GM13977 (cell line): Measurements from ENCODE around the gene GPR180.

Source experiments
- DNase-seq: peaks from one replicate; pipeline ENCODE4 v3.0.0; 2012; ENCODE audit warnings: low spot score
- in situ Hi-C: fragments of 300-500 bp; cut with MboI; formaldehyde crosslinking; loops from one replicate; pipeline ENCODE4 v1.12.0; 2022; ENCODE audit warnings: low sequenced_read_pairs, low pct_unique_long_range_greater_than_20kb, mixed read lengths, inconsistent platforms; ENCODE audit not compliant: unreplicated experiment
- TF ChIP-seq, protein P1 (sequence below): IDR thresholded peaks from 2 replicates; pipeline ENCODE4 v1.5.1; 2012; ENCODE audit warnings: mild to moderate bottlenecking, control low read depth; ENCODE audit not compliant: insufficient read depth; ENCODE audit errors: extremely low read depth, missing control alignments

The GPR180 gene

DNA sequence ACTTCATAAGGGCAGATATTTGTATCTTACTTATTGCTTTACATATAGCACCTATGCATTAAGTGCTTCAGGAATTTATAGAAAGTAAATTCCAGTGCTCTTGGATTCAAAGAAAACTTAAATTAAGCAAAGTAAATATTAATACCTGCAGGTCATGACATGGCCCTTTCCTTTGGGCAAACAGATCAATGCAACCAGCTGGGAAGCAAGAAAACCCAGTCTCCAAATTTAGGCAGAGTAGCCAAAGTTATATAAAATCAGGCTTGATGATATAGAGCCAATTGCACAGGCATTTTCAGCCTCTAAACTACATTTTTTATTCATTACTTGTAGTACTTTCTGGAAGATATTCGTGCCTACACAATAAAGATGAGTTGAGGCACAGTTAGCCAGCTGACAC is 22.6 kb upstream of the GPR180 start:
- TF ChIP-seq, protein P1, sequence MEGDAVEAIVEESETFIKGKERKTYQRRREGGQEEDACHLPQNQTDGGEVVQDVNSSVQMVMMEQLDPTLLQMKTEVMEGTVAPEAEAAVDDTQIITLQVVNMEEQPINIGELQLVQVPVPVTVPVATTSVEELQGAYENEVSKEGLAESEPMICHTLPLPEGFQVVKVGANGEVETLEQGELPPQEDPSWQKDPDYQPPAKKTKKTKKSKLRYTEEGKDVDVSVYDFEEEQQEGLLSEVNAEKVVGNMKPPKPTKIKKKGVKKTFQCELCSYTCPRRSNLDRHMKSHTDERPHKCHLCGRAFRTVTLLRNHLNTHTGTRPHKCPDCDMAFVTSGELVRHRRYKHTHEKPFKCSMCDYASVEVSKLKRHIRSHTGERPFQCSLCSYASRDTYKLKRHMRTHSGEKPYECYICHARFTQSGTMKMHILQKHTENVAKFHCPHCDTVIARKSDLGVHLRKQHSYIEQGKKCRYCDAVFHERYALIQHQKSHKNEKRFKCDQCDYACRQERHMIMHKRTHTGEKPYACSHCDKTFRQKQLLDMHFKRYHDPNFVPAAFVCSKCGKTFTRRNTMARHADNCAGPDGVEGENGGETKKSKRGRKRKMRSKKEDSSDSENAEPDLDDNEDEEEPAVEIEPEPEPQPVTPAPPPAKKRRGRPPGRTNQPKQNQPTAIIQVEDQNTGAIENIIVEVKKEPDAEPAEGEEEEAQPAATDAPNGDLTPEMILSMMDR, result no peak
- DNase-seq, result no peak
- in situ Hi-C loops, result no loop called here

DNA sequence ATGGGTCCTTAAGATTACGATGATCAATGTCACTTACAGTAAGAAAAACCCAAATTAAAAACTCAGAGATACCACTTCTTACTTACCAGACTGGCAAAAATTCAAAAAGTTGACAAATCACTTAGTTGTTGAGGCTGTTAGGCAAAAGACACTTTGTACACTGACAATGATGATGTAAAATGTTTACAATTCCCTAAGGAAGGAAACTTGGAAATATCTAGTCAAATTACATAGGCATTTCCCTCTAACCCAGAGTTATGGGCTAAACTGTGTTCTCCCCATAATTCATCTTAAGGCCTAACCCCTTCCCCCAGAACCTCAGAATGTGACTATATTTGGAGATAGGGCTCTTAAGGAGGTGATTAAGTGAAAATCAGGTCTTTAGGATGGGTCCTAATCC is 17.7 kb upstream of the GPR180 start:
- DNase-seq, result no peak
- TF ChIP-seq, protein P1, result no peak
- in situ Hi-C loops, result no loop called here

DNA sequence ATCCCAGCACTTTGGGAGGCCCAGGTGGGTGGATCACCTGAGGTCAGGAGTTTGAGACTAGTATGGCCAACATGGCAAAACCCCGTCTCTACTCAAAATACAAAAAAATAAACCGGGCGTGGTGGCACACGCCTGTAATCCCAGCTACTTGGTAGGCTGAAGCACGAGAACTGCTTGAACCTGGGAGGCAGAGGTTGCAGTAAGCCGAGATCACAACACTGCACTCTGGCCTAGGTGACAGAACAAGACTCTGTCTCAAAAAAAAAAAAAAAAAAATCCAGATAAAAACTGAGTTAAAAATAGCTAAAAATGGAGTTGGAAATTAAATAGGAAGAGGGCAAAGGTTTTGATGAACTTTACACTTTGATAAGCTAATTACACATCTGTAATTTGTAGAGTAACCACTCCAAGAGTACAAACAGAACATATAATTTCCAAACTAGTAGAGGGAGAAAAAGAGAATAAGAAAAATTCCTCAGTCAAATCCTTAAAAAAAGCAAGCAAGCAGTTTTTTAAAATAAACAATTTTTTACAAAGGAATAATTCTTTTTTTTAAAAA is 16.0 kb upstream of the GPR180 start:
- DNase-seq, result no peak
- in situ Hi-C loops, result no loop called here
- TF ChIP-seq, protein P1, result no peak

DNA sequence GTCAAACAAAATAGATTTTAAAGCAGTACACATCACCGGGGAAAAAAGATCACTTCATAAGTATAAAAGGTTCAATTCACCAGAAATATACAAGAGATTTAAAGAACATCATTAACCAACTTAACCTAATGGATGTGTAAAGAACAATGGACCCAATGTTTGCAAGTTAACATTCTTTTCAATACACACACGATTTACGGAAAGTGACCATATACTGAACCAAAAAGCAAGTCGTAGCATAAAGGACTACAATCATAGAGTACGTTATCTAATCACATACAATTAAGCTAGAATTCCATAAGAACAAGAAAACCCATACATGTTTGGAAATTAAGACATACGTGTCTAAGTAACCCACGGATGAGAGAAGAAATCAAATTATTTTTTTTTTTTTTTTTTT is 15.3 kb upstream of the GPR180 start:
- in situ Hi-C loops, result no loop called here
- TF ChIP-seq, protein P1, result no peak
- no peak for DNase-seq

DNA sequence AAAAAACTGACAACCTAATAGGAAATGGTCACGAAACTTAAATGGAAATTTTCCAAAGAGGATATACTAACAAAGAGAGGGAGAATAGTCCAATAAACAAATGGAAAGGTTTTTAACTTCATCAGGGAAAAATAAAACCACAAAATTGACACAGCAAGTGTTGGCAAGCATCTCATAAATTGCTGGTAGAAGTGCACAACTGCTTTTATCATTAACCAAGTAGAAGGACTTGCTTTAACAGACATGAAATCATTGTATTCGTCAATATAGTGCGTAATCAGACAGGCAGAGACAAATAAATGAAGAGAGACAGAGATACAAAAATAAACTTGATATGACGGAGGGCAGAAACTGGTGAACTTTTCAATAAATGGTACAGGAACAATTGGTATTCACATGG is 13.1 kb upstream of the GPR180 start:
- in situ Hi-C loops, result no loop called here

DNA sequence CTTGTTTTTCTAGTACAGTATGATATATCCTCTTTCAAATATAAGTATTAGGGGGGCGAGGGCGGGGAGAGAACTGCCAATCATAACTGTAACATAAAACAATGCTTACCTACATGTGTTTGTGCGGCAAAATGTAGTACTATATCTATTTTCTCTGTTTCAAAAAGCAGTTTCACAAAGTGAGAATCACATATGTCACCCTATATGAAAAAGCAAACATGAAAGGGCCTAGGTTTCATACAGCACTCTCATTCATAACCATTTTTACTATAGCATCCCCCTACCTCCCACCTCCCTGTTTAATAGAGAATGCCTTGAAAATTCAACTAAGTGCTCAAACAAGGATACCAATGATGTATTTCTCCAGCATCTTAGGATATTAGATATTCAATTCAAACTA is 10.9 kb upstream of the GPR180 start:
- peak; percentile 19 for DNase-seq
- in situ Hi-C loops, result no loop called here
- TF ChIP-seq, protein P1, result no peak

More for the DNA sequence above, 13.1 kb upstream of the GPR180 start:
- DNase-seq, result no peak
- TF ChIP-seq, protein P1, result no peak
